HG03432 (cell line): ENCODE results near the gene CDK10.
A peak's percentile ranks its signal among the peaks of the same experiment; 100 is the strongest.
"Not testable (repeated sequence)": the region's sequence is repeated elsewhere in the genome, so short reads cannot be mapped to it uniquely, and the experiment has no call there.

Experiments
- ATAC-seq: cut with Tn5 transposase; IDR thresholded peaks from one replicate; pipeline ENCODE4 v1.9.1; 2021; ENCODE audit warnings: mild to moderate bottlenecking, moderate library complexity; ENCODE audit not compliant: unreplicated experiment

CDK10 gene

DNA sequence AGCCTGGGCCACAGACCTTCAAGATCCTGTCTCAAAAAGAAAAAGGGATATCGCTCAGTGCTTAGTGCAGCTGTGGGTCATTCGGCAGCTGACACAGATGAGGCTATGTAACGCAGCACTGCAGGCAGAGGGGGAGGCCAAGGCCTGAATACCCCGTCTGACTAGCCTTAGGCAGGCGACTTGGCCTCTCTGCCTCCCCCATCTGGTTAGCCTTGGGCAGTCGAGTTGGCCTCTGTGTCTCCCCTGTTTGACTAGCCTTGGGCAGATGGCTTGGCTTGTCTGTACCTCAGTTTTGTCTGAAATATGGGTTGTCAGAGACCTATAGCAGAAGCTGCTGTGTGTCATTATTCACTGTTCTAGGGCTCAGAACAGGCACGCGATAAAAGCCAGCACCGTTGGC, 18.9 kb upstream of the CDK10 start:
- ATAC-seq, result no peak

DNA sequence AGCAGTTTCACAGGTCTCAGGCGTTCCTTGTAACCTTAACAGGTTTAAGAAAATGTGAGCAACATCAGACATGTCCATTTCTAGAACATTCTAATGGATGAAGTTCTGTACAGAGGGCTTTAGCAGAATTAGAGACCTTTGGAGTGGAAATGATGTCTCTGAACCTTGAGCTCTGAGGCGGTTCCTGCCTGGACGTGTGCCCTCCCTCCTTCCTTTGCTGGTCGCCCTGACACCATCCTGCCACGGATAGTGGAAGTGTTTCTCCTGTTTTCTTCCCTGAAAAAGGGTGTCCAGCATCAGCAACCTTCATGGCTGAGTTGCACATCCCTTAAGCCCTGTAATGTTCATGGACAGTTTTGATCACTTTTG, 17.7 kb upstream of the CDK10 start:
- no peak for ATAC-seq

DNA sequence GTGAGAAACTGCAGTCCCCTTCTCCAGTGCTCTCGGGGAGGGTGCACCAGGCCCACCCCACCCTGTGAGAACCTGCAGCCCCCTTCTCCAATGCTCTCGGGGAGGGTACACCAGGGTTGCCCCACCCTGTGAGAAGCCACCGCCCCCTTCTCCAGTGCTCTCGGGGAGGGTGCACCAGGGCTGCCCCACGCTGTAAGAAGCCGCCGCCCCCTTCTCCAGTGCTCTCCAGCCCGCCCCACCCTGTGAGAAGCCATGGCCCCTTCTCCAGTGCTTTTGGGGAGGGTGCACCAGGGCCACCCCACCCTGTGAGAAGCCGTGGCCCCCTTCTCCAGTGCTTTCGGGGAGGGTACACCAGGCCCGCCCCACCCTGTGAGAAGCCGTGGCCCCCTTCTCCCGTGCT, 16.7 kb upstream of the CDK10 start:
- no peak for ATAC-seq

DNA sequence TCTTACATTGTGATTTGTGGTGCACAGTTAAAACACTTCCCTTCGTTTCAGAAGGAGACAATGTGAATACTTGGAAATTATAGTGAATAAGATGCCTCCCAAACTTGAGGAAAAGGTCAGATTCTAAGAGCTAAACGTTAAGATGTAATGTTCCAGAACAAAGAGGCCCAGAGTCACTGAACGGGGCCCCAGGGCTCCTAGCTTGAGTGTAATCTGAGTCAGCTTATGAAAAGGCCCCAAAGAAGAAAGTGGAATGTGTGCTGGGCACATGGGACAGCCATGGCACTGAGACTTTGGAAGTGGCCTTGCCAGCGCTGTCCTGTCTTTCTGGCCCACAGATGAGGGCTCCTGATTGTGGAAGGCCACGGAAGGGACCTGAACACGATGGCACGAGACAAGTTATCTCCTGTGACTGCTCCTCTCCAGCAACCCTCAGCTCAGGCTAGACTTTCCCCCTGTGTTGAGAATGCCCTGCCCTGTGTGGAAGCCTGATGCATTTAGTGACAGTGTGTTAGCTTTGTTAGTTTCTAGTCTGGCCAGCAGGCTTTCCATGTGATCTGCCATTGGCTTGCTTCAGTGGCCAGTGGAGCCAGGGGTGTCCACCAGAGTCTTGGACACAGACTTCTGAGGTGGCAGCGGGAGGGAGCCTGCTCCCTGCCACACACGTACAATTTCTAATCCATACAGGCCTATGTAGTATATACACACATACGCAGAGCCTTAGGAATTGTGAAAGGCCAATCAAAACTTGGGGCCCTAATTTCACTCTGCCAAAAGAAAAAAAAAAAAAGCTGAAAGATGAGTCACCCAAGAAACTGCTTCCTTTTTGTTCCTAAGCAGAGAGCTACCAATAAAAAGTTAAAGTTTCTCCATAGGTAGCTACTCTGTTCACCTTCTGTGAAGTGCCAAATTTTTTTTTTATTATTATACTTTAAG, 15.7 kb upstream of the CDK10 start:
- ATAC-seq, result no peak

DNA sequence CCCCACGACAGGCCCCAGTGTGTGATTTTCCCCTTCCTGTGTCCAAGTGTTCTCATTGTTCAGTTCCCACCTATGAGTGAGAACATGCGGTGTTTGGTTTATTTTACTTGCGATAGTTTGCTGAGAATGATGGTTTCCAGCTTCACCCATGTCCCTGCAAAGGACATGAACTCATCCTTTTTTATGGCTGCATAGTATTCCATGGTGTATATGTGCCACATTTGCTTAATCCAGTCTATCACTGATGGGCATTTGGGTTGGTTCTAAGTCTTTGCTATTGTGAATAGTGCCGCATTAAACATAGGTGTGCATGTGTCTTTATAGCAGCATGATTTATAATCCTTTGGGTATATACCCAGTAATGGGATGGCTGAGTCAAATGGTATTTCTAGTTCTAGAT, 14.9 kb upstream of the CDK10 start:
- not testable (repeated sequence) for ATAC-seq

DNA sequence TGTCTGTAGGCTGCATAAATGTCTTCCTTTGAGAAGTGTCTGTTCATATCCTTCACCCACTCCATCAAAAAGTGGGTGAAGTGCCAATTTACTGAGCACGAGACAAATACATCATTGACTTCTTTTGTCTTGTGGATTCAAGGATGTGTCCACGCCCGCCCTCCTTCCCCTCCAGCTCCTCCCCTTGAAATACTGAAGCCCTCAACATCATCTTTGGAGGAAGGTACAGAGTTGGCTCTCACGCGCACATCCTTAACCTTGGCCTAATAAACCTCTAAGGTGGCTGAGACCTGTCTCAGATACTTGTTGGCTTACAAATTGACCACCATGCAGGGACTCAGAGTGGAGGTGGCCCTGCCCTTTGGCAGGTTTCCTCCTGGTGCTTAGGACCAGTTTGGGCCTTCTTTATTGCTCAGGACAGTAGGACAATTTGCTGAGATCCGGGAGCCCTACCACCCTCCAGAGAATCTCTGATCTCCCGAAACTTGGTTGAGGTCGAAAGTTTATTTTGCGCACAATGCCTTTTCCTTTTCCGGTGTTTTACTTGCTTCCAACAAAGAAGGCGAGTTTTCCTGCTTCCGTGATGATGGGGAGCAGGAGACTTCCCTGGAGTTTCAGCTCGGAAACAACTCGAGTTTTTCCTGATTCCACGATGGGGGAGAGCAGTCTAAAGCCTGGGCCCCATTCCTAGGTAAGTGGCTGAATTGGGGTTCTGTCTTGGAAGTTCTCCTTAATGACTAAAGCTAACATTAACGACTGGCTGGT, 14.1 kb upstream of the CDK10 start:
- no peak for ATAC-seq

DNA sequence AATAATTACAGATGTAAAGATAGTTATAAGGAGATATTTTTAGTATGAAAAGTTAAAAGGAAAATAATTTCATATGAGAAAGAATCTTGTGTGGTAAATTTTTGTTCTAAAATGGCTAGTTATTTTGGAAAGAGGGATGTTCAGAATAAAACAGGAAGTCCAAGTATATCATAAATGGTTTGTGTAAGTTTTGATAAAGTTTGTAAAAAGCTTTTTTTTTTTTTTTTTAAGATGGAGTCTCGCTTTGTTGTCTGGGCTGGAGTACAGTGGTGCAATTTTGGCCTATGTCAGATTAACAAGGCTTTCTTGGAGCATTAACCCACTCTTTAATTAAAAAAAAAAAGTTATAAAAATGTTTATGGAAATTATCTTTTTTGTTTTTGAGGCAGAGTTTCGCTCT, 8.2 kb upstream of the CDK10 start:
- no peak for ATAC-seq

DNA sequence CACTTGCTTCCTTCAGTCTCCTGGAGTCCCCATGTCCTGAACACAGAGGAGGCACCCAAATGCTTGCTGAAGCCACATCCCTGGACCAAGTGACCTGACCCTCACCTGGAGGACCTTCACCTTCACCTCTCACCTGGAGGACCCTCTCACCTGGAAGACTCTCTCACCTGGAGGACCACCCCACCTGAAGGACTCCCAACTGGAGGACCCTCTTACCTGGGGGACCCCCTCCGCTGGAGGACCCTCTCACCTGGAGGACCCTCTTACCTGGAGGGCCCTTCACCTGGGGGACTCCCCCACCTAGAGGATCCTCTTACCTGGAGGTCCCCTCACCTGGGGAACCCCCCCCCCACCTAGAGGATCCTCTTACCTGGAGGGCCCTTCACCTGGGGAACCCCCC, 573 bp upstream of the CDK10 start:
- no peak for ATAC-seq

DNA sequence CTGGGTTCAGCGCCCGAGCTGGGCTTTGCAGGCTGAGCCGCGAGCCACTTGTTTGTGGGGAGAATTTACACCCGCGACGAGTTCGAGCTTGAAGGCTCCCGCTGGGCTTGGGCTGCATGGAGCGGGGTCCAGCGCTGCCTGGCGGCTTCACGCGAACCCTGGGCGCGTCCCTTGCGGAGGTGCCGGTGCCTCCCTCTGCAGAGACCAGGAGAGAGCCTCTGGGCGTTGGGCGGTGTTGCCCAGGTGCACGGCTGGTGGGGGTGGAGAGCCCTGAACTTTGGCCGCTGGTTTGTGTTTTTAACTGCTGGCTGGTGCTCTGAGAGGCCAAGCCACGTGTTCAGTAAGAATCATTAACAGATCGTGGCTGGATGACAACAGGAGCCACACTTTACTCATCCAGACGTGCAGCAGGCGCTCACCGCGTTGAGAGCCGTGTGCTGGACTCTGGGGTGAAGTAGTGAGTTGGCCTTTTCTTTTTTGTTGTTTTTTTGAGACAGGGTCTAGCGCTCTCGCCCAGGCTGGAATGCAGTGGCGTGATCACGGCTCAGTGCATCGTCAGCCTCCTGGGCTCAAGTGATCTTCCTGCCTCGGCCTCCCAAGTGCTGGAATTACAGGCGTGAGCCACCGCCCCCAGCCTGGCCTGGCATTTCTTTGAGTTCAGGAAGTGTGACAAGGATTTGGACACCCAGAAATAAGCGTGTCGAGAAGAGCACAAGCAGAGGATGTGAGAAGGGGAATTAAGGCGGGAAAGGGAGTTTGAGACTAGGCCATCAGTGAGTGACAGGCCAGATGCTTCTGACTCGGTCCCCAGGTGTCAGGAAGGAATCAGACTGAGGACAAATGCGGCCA, 827 bp downstream of the CDK10 start:
- peak; percentile 40 for ATAC-seq

DNA sequence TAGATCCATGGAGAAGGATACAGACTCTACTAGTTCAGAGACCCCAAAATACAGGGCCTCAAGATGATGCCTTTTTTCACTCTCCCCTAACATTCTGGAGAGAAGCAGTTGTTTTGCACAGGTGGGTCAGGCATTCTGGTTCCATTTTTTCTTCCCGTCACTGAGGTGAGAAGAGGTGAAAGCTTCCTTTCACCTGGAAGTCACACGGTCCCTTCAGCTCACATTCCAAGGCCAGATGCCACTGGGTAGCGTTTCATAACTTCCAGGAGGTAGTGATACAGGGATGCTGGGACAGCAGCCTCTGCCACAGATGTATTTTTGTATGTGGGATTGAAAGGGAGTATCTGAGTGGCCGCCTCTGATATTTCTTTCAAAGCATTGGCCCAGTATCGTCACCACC, 1.9 kb downstream of the CDK10 start:
- no peak for ATAC-seq

DNA sequence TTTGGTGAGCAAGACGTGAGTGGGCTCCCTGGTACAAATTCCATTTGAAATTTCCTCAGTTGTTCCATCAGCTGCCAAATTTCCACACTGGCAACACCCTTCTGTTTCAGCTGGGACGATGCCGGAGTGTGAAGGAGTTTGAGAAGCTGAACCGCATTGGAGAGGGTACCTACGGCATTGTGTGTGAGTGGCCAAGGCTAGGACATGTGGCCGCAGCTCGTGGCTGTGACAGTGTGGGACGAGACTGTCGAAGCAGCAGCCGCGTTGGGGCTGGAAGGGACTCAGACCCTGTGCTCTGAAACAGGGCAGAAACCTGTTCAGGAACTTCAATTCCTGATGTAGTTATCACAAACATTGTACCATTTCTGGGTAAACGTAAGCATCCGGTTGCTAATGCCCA, 2.7 kb downstream of the CDK10 start:
- ATAC-seq, result no peak

DNA sequence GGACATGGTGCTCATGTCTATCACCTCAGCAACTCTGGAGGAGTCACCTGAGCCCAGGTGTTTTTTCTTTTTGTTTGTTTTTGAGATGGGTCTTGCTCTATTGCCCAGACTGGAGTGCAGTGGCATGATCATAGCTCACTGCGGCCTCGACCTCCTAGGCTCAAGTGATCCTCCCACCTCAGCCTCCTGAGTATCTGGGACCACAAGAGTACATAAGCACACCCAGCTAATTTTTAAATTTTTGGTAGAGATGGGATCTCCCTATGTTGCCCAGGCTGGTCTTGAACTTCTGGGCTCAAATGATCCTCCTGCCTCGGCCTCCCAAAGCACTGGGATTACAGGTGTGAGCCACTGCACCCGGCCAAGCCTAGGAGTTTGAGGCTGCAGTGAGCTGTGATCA, 3.1 kb downstream of the CDK10 start:
- ATAC-seq, result not testable (repeated sequence)

DNA sequence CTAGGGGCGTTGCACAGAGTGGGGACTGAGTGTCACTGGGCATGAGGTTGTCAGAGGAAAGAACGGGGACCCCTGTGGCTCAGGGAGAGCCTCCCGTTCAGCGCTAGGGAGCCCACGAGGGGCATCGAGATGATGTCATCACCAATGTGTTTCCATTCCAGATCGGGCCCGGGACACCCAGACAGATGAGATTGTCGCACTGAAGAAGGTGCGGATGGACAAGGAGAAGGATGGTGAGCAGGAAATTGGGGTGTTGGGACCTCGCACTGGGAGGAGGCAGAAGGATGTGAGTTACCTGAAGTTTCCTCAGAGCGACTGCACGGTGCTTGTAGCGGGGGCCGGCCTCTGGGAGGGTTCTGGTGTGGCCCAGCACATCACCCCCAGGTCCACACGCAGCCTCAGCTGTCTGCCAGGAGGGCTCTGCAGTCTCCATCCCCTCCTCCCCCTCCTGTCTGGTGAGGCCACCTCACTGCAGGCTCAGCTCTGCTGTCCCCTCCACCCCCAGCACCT, 4.0 kb downstream of the CDK10 start:
- no peak for ATAC-seq

DNA sequence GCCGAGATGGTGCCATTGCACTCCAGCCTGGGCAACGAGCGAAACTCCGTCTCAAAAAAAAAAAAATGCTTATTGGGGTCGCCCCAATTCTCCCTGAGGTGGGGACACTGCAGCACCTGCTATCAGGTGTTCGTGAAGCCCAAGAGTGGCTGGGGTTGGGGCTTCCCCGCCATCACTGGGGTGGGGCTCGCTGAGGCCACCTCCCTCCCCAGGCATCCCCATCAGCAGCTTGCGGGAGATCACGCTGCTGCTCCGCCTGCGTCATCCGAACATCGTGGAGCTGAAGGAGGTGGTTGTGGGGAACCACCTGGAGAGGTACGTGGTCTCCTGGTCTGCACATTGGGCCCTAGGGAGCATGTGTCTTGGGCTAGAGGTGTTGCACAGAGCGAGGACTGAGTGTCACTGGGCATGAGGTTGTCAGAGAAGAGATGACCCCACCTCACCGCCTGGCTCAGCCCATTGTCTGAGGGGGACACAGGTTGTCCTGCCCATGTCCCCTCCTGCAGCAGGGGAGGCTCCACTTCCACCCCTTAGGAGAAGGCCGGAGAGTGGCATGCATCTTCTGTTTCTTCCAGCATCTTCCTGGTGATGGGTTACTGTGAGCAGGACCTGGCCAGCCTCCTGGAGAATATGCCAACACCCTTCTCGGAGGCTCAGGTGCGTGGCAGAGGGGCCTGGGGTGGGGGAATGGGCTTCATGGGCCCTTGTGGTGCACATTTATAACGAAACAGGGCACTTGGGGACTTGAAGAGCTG, 4.9 kb downstream of the CDK10 start:
- no peak for ATAC-seq

DNA sequence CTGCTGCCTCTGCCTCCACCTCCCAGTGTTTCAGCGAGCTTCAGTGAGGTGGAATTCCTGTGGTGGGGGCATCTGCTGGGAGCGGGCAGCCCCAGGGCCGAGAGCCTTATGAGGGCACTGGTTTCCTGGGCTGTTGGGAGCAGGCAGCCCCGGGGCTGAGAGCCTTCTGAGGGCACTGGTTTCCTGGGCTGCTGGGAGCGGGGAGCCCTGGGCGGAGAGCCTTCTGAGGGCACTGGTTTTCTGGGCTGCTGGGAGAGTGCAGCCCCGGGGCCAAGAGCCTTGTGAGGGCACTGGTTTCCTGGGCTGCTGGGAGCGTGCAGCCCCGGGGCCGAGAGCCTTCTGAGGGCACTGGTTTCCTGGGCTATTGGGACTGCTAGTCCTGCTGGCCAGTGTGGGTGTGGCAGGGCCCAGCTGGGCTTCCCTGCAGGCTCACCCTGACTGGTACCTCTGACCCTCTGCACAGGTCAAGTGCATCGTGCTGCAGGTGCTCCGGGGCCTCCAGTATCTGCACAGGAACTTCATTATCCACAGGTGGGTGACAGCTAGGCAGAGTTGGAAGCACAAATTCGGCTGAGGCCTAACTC, 5.6 kb downstream of the CDK10 start:
- ATAC-seq, result no peak

DNA sequence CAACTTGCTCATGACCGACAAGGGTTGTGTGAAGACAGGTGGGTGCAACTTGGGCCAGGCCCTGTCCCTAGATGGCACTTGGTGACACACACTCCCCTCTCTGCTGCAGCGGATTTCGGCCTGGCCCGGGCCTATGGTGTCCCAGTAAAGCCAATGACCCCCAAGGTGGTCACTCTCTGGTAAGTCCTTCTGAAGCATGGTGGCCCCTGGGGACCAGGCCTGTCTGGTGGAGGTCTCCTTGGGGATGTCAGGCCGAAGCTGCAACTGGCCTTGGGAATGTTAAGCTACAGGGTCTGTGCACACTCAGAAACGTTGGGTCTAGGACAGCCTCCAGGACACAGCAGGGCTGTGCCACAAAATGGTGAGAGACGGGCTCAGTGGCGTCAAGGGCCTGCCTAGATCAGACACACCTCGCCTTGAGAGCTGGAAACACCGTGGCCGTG, 6.8 kb downstream of the CDK10 start:
- ATAC-seq, result no peak

DNA sequence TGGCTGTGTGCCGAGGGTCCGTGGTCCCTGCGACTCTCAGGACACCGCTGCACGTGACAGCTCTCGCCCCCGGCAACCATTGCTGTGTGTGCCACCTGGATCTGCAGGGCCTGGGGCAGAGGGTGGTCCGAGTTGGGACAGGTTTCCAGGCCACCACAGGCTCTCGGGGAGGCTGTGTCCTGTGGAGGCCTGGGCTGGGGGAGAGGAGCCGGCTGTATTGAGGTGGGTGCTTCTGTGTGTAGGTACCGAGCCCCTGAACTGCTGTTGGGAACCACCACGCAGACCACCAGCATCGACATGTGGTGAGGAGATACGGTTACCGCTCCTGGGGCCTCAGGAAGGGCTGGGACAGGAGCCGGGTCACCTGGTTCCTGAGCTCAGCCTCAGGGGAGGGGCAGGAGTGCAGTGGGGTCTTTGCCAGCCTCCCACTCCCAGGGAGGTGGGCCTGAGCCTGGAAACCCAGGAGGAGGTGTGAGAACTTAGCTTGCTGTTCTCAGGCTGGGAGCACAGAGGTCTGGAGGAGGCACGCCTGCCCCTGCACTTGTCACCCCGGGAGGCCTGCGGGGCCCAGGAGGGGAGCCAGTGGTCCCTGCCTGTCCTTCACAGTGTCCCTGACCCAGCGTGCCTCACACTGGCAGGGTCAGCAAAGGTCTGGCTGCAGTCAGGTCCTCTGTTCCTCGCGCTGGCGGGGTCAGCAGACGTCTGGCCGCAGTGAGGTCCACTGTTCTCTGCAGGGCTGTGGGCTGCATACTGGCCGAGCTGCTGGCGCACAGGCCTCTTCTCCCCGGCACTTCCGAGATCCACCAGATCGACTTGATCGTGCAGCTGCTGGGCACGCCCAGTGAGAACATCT, 7.7 kb downstream of the CDK10 start:
- ATAC-seq, result no peak

DNA sequence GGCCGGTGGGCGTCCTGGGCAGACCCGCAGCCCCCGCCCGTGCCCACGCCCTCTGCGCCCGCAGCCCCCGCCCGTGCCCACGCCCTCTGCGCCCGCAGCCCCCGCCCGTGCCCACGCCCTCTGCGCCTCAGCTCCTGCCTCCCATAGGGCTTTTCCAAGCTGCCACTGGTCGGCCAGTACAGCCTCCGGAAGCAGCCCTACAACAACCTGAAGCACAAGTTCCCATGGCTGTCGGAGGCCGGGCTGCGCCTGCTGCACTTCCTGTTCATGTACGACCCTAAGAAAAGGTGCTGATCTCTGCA, 8.2 kb downstream of the CDK10 start:
- not testable (repeated sequence) for ATAC-seq
